IMR-90 (cell line): Measurements from ENCODE around the gene ITPKB. TPM values are rescaled to one million over a fixed set of nuclear protein-coding genes. Genes with fewer than 3 reads are reported as not detected.

Source experiments
- ATAC-seq: fragments of 200-7000 bp; cut with Tn5 transposase; 2 replicates; pipeline ENCODE4 v1.9.1; 2020; ENCODE audit warnings: low read depth, mild to moderate bottlenecking, moderate library complexity
- BruUV-seq: library from RNA; stranded (reverse); fragments of 400-500 nt; replicated peaks from 2 replicates; lab custom pipeline; 2021; lab: Mats Ljungman, UMichigan
- CTCF ChIA-PET: fragments of 300-600 bp; formaldehyde crosslinking; extraction: SDS; loops from one replicate; lab custom pipeline; 2021; ENCODE audit warnings: antibody characterized with exemption; lab: Yijun Ruan, JAX
- POLR2A ChIA-PET: fragments of 300-600 bp; sonication (Branson Sonifier 250); formaldehyde crosslinking; loops from one replicate; lab custom pipeline; 2022; ENCODE audit warnings: antibody characterized with exemption; ENCODE audit not compliant: unreplicated experiment; lab: Charles Lee
- DNase-seq: peaks from one replicate; pipeline ENCODE4 v3.0.0; 2013
- H2AFZ ChIP-seq: replicated peaks from 2 replicates; pipeline ENCODE3; 2013; ENCODE audit warnings: low read length, mild to moderate bottlenecking; ENCODE audit not compliant: poor library complexity
- H2AK5ac ChIP-seq: 2 replicates; pipeline ENCODE4 v1.6.1; 2013; ENCODE audit warnings: low read depth, low read length, inconsistent platforms
- H2AK9ac ChIP-seq: replicated peaks from 2 replicates; pipeline ENCODE3; 2013; ENCODE audit warnings: mild to moderate bottlenecking, low read depth, low read length, moderate library complexity; ENCODE audit not compliant: poor library complexity
- H2BK120ac ChIP-seq: 2 replicates; pipeline ENCODE4 v1.6.1; 2013; ENCODE audit warnings: low read depth, low read length, inconsistent platforms
- H2BK15ac ChIP-seq: 3 replicates; pipeline ENCODE4 v1.6.1; 2013; ENCODE audit warnings: low read depth, low read length, inconsistent platforms
- H2BK20ac ChIP-seq: 2 replicates; pipeline ENCODE4 v1.6.1; 2013; ENCODE audit warnings: low read depth, mild to moderate bottlenecking, inconsistent platforms, low read length, moderate library complexity
- H2BK5ac ChIP-seq: 2 replicates; pipeline ENCODE4 v1.6.1; 2013; ENCODE audit warnings: mild to moderate bottlenecking, low read depth, low read length, inconsistent platforms; ENCODE audit not compliant: poor library complexity, severe bottlenecking
- H3K14ac ChIP-seq: replicated peaks from 2 replicates; pipeline ENCODE4 v1.6.1; 2013; ENCODE audit warnings: low read depth, low read length, inconsistent platforms
- H3K18ac ChIP-seq: 2 replicates; pipeline ENCODE4 v1.6.1; 2013; ENCODE audit warnings: low read depth, low read length, control low read depth
- H3K23ac ChIP-seq: 2 replicates; pipeline ENCODE4 v1.6.1; 2013; ENCODE audit warnings: low read depth, low read length, inconsistent platforms
- H3K27ac ChIP-seq: 2 replicates; pipeline ENCODE4 v1.5.1; 2013; ENCODE audit warnings: mild to moderate bottlenecking, control low read depth, low read length; ENCODE audit not compliant: insufficient read depth
- H3K27me3 ChIP-seq: 2 replicates; pipeline ENCODE4 v1.6.1; 2013; ENCODE audit warnings: low read length; ENCODE audit not compliant: control insufficient read depth, insufficient read depth
- H3K36me3 ChIP-seq: 2 replicates; pipeline ENCODE4 v1.6.1; 2013; ENCODE audit warnings: low read length, mixed read lengths; ENCODE audit not compliant: control insufficient read depth, insufficient read depth
- H3K4ac ChIP-seq: 2 replicates; pipeline ENCODE4 v1.6.1; 2013; ENCODE audit warnings: low read depth, low read length, inconsistent platforms
- H3K4me1 ChIP-seq: 2 replicates; pipeline ENCODE4 v1.6.1; 2013; ENCODE audit warnings: low read length, mixed read lengths; ENCODE audit not compliant: control insufficient read depth, insufficient read depth
- H3K4me2 ChIP-seq: 2 replicates; pipeline ENCODE4 v1.6.1; 2013; ENCODE audit warnings: low read depth, mild to moderate bottlenecking, control low read depth, low read length, moderate library complexity
- H3K4me3 ChIP-seq: 2 replicates; pipeline ENCODE4 v1.5.1; 2013; ENCODE audit warnings: low read depth, mild to moderate bottlenecking, control low read depth, low read length, moderate library complexity; ENCODE audit not compliant: insufficient read depth
- H3K56ac ChIP-seq: 2 replicates; pipeline ENCODE4 v1.6.1; 2013; ENCODE audit warnings: low read length, inconsistent platforms; ENCODE audit not compliant: insufficient read depth; ENCODE audit errors: extremely low read depth
- H3K79me1 ChIP-seq, 2 experiments: 2 replicates each; pipeline ENCODE4 v1.6.1; 2013; ENCODE audit warnings: low read length in 2 of 2, inconsistent platforms in 1 of 2, low read depth in 1 of 2
- H3K9ac ChIP-seq: 2 replicates; pipeline ENCODE4 v1.6.1; 2013; ENCODE audit warnings: low read depth, low read length, control low read depth
- H3K9me1 ChIP-seq: 2 replicates; pipeline ENCODE4 v1.6.1; 2013; ENCODE audit warnings: low read length, inconsistent platforms; ENCODE audit not compliant: insufficient read depth
- H3K9me3 ChIP-seq: 2 replicates; pipeline ENCODE4 v1.6.1; 2013; ENCODE audit warnings: low read length; ENCODE audit not compliant: control insufficient read depth, insufficient read depth
- H4K20me1 ChIP-seq: 2 replicates; pipeline ENCODE4 v1.6.1; 2013; ENCODE audit warnings: low read length, inconsistent platforms; ENCODE audit not compliant: insufficient read depth
- H4K5ac ChIP-seq: 2 replicates; pipeline ENCODE4 v1.6.1; 2013; ENCODE audit warnings: mild to moderate bottlenecking, low read depth, low read length, control low read depth
- H4K8ac ChIP-seq, 2 experiments: 2 replicates each; pipeline ENCODE4 v1.6.1; 2013; ENCODE audit warnings: low read depth in 2 of 2, low read length in 2 of 2, control low read depth in 1 of 2, inconsistent platforms in 1 of 2
- H4K91ac ChIP-seq: 2 replicates; pipeline ENCODE4 v1.6.1; 2013; ENCODE audit warnings: low read depth, low read length, inconsistent platforms; ENCODE audit not compliant: insufficient read depth
- CEBPB ChIP-seq: IDR thresholded peaks from 2 replicates; pipeline ENCODE4 v1.6.1; 2012; ENCODE audit warnings: low read depth, low read length, improper control_type of control experiment
- CTCF ChIP-seq: conservative IDR thresholded peaks from 2 replicates; pipeline ENCODE4 v1.5.1; 2012; ENCODE audit warnings: mild to moderate bottlenecking, low read depth, low read length, improper control_type of control experiment
- ELK1 ChIP-seq: fragments of 150-350 bp; IDR thresholded peaks from 2 replicates; pipeline ENCODE4 v1.6.1; 2016; ENCODE audit warnings: low read depth, mild to moderate bottlenecking, low read length, moderate library complexity, borderline replicate concordance
- MAFK ChIP-seq: IDR thresholded peaks from 2 replicates; pipeline ENCODE4 v1.6.1; 2012; ENCODE audit warnings: low read depth, low read length, improper control_type of control experiment
- MAZ ChIP-seq: IDR thresholded peaks from 2 replicates; pipeline ENCODE4 v1.6.1; 2012; ENCODE audit warnings: low read depth, mild to moderate bottlenecking, low read length, improper control_type of control experiment, moderate library complexity, borderline replicate concordance
- MXI1 ChIP-seq: IDR thresholded peaks from 2 replicates; pipeline ENCODE4 v1.6.1; 2012; ENCODE audit warnings: low read depth, mild to moderate bottlenecking, low read length, moderate library complexity, borderline replicate concordance
- NFE2L2 ChIP-seq: fragments of 150-350 bp; IDR thresholded peaks from 2 replicates; pipeline ENCODE4 v1.6.1; 2016; ENCODE audit warnings: low read depth, mild to moderate bottlenecking, low read length
- POLR2A ChIP-seq: IDR thresholded peaks from 2 replicates; pipeline ENCODE4 v1.6.1; 2012; ENCODE audit warnings: mild to moderate bottlenecking, low read depth, low read length
- RAD21 ChIP-seq: IDR thresholded peaks from 2 replicates; pipeline ENCODE4 v1.6.1; 2012; ENCODE audit warnings: low read length, improper control_type of control experiment
- RCOR1 ChIP-seq: IDR thresholded peaks from 2 replicates; pipeline ENCODE4 v1.6.1; 2012; ENCODE audit warnings: mild to moderate bottlenecking, low read length, improper control_type of control experiment; ENCODE audit not compliant: insufficient replicate concordance
- RFX5 ChIP-seq: IDR thresholded peaks from 2 replicates; pipeline ENCODE4 v1.8.0; 2012; ENCODE audit warnings: low read depth, mild to moderate bottlenecking, low read length, moderate library complexity
- SMC3 ChIP-seq: fragments of 150-350 bp; IDR thresholded peaks from 2 replicates; pipeline ENCODE4 v1.6.1; 2016; ENCODE audit warnings: low read depth, mild to moderate bottlenecking, antibody characterized with exemption, low read length, moderate library complexity
- USF2 ChIP-seq: fragments of 150-350 bp; IDR thresholded peaks from 2 replicates; pipeline ENCODE4 v1.6.1; 2017; ENCODE audit warnings: mild to moderate bottlenecking, antibody characterized with exemption, low read length, low read depth
- WGBS, 2 experiments: methylation state at CpG; one replicate each; pipeline versions ENCODE4 v1.1.5 to v1.1.7; 2013; ENCODE audit warnings: missing lambda C conversion rate in 2 of 2; ENCODE audit not compliant: insufficient read length in 1 of 2; ENCODE audit errors: extremely low coverage in 2 of 2; 5-methylcytosine and 5-hydroxymethylcytosine counted together
- dilution Hi-C: fragments of 300-500 bp; cut with HindIII; formaldehyde crosslinking; loops from one replicate; pipeline ENCODE4 v1.14.3; 2018; ENCODE audit warnings: low sequenced_read_pairs; ENCODE audit not compliant: unreplicated experiment
- in situ Hi-C: fragments of 300-500 bp; cut with MboI; formaldehyde crosslinking; loops from 3 replicates; pipeline ENCODE4 v1.14.3; 2019; ENCODE audit warnings: low sequenced_read_pairs, inconsistent platforms, mixed read lengths
- intact Hi-C: fragments of 100-400 bp; cut with micrococcal nuclease; formaldehyde crosslinking; loops from 2 replicates; pipeline ENCODE4 v1.10.0; 2022
- polyA plus RNA-seq, 3 experiments: library from polyadenylated mRNA; depleted of rRNA; stranded (reverse); fragments of >200 nt; gene quantifications; 2 replicates each; pipeline ENCODE4 v1.2.3, GENCODE V29; 2012; ENCODE audit warnings: low replicate concordance in 1 of 3
- total RNA-seq: library from RNA; depleted of rRNA; stranded (reverse); fragments of >200 nt; gene quantifications from 2 replicates; pipeline ENCODE4 v1.2.3, GENCODE V29; 2012

The ITPKB gene
- total and polyA plus RNA-seq, 2 of the 4 experiments (the other 2 are of a cell fraction), result 0.72 to 1.4 TPM

- 96% methylated on average over 4 of the region's 5 CpGs; no CpG with 5 or more reads in 1 of the 2 experiments for WGBS, 2 experiments
- no peak overlapping the region for H3K14ac ChIP-seq
- intact Hi-C loops (no loop called here), dilution Hi-C loops (no loop called here), in situ Hi-C loops (no loop called here)
- H3K4me3 ChIP-seq, result no peak overlapping the region
- no peaks in the 10 kb centered on the region for H4K20me1 ChIP-seq
- H3K23ac ChIP-seq, result no peak overlapping the region
- no peak overlapping the region for H2BK120ac ChIP-seq
- H2BK20ac ChIP-seq, result no peak overlapping the region
- no peak overlapping the region for H3K4ac ChIP-seq
- no peak overlapping the region for H4K91ac ChIP-seq
- H3K9me1 ChIP-seq, result 0 out of 2 replicates have a peak, but pooled peaks cover 7% of the 10 kb centered on the region
- no peaks in the 10 kb centered on the region; a peak in 1 of 4 replicates for H3K79me1 ChIP-seq
- no peaks in the 10 kb centered on the region for H3K9me3 ChIP-seq
- POLR2A ChIA-PET, result no interaction called here
- CTCF ChIA-PET, result no interaction called here
- H3K18ac ChIP-seq, result no peak overlapping the region
- BruUV-seq, result no TSS peak
- no peaks in the 10 kb centered on the region for H3K27me3 ChIP-seq
- ATAC-seq (no peak), DNase-seq (no peak)
- H4K8ac ChIP-seq, result no peak overlapping the region
- H3K56ac ChIP-seq, result no peak overlapping the region
- H2AK9ac ChIP-seq, result no peak overlapping the region
- H3K27ac ChIP-seq, result no peak overlapping the region
- no peak overlapping the region for H4K5ac ChIP-seq
- no peak overlapping the region for H2BK5ac ChIP-seq
- H3K9ac ChIP-seq, result no peak overlapping the region
- H3K36me3 ChIP-seq, result no peaks in the 10 kb centered on the region
- no peak overlapping the region for H2BK15ac ChIP-seq
- no peak overlapping the region for H2AK5ac ChIP-seq
- no peak overlapping the region for H2AFZ ChIP-seq
- TF ChIP-seq NFE2L2 (no peak), MAFK (no peak), RCOR1 (no peak), CTCF (no peak), CEBPB (no peak), MAZ (no peak), POLR2A (no peak), ELK1 (no peak), SMC3 (no peak), RFX5 (no peak), RAD21 (no peak), USF2 (no peak), MXI1 (no peak)
- no peak overlapping the region for H3K4me2 ChIP-seq
- peaks cover 12% of the 10 kb centered on the region for H3K4me1 ChIP-seq
These were observed 38.2 kb downstream of the ITPKB start for GRCh38 chr1:226700861-226701260.
